ENCODE measurements around the gene SLC39A13.

Gene SLC39A13

DNA sequence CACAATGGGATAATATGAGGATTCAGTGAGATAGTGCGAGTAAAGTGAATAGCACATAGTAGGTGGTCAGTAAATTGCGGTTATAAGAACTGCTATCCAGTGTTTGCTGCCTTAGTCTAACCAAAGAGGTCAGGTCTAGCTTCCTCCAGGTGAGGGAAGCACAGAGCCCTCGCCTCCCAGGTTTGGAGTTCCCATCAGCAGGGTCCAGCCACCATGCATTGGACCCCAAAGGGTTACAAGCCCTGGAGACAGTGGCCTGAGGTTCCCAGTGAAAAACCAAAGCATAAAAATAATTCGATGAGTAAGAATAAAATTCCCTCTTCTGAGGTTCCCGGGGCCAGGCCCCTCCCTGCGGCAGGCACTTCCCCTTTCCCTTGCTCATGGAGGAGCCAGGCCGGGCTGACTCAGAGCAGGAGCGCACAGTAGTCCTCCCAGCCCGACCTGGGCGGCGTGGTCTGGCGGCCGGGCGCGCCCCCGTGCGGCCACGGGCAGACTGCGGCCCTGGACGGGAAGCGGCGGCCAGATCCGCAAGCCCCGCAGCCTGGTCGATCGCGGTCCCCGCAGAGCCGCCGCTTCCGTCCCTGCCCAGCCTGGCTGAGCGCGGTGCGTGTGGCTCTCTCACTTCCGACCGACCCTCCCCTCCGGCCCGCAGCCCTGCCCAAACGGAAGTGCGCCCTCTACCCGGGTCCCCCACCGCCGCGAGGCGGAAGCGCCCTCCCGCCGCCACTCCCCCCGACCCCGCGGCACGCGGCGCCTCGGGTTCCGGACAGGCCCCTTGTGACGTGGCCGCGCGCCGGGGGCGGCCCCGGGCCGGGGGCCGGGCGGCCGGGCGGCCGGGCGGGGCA is at the start of gene SLC39A13:
SLC39A13 (plus strand) TSS at position 845 of the 845 bp plus-strand sequence. CDS start 1,505 bp downstream, outside the sequence.
- peak; percentile 91 for DNase-seq (ENCODE audit: low spot score)

DNA sequence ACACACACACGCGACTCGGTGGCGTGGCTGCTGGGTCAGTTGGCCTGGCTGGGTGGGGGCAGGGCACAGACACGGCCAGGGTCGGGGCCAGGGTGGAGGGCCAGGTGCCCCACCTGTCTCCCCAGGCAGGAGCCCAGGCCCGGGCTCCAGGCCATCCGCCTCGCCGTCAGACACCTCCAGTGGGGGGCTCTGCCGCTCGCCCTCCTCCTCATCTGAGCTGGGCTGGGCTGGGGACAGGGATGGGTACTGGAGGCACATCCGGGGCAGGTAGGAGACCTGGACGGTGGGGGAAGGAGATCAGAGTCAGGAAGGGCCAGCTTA is 49.7 kb upstream of the SLC39A13 start:
- no peak for DNase-seq (ENCODE audit: low spot score)

DNA sequence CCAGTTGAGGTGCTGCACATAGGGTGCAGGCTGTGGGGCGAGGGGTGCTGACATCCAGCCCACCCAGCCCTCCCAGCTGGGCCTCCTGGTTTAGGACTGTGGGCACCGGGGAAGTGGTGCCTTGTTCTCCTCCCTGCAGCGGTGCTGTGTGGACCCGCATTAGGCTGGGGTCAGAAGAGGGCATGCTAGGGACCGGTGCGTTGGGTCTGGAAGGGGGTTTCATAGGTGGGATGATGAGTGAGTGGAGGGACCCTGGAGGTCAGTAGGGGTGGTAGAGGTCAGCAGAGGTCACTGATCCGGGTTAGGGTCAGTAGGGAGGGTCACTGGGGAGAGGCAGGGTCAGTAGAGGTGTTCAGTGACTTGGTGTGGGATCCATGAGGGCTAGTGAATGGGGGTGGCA is 49.2 kb upstream of the SLC39A13 start:
- no peak for DNase-seq (ENCODE audit: low spot score)

DNA sequence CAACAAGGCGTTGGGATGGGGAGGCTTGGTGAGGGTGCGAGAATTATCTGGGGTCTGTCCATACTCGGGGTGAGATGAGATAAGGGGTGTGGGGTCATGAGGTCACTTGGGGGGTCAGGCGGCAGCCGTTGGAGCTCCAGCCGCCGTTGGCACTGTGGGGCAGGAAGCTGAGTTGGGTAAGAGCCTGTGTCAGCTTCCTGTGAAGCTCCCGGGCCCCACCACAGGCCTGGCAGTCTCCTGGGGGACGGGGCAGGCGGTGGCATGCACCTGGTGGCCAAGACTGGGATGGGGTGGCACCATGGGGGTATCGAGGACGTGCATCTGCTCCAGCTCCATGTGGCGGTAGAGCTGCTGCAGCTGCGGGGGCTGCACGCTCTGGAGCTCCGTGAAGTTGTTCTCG is 48.8 kb upstream of the SLC39A13 start:
- DNase-seq (ENCODE audit: low spot score) = no peak

DNA sequence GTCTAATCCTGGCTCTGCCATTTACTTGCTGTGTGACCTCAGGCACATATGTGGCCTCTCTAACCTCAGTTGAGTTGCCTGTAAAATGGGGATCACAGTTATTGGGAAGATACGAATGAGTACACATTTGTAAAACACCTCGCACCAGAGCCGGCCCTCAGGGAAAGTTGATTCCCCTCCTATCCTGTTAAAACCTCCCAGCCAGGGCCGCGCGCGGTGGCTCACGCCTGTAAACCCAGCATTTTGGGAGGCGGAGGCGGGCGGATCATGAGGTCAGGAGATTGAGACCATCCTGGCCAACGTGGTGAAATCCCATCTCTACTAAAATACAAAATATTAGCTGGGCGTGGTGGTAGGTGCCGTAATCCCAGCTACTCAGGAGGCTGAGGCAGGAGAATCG is 48.0 kb upstream of the SLC39A13 start:
- no peak for DNase-seq (ENCODE audit: low spot score)

DNA sequence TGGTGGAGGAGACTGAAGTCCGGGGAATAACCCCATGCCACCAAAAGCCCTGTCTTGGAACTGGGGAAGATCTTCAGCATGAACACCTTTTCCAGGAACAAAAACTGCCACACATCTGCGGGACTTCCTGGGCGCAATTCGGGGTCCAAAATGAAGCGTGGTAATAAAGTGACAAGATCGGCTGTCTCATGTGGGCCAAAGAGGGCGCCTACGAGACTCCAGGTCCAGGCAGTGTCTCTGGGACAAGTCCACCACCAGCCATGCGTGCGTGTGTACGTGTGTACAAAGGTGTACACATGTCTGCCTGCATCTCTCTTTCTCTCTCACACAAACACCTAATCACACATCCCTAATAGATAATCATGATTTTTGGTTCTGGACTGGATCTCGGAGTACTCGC is 47.0 kb upstream of the SLC39A13 start:
- DNase-seq (ENCODE audit: low spot score) = no peak

DNA sequence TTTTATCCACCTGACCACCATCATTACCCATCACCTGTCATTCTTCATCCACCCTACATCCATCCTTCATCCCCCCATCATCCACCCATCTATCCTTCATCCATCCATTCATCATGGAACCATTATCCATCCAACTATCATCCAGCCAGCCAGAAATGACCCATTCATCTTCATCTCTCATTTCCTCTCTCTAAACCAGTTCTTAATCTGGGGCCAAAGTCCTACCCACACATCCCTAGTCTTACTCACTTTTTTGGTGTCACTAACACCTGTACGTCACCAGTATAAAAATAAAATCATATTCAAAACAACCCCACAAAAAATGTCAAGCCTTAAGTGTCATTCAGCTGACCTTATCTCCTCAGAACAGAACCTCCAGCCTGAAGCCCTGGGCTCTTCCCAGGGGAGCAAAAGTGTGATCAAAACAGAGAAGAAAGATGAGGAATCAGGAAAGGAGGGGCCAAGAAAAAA is 42.3 kb upstream of the SLC39A13 start:
- no peak for DNase-seq (ENCODE audit: low spot score)

DNA sequence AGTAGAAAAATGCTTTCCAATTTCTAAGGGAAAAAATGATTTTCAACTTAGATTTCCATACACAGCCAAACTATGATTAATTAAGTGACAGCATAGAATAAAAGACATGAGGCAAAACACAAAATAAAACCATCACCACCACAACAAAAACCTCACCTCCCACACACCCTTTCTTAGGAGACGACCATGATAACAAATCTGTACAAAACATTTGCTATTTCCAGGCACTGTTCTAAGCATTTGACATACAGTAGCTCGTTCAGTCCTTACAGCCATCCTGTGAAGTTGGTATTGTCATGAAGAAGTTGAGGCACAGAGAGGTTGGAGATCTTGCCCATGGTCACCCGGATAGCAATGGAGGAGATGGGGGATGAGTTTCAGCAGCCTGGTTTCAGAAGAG is 38.7 kb upstream of the SLC39A13 start:
- no peak for DNase-seq (ENCODE audit: low spot score)

DNA sequence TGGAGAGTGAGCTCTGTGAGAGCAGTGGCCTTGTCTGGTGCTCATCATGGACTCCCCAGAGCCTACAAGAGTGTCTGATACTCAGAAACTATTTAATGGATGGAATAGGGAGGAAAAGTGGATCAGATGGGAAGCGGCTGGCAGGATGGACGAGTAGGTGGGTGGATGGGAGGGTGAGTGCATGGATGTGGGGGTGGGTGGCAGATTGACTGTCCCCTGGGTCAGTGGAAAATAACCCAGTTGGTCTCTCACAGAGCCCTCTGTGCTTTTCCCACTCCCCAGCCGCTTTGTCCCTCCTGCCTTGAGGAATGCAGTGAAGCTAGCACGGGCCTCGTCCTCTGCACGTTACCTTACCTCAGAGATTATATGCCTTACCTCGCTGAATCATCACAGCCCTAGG is 36.0 kb upstream of the SLC39A13 start:
- no peak for DNase-seq (ENCODE audit: low spot score)

DNA sequence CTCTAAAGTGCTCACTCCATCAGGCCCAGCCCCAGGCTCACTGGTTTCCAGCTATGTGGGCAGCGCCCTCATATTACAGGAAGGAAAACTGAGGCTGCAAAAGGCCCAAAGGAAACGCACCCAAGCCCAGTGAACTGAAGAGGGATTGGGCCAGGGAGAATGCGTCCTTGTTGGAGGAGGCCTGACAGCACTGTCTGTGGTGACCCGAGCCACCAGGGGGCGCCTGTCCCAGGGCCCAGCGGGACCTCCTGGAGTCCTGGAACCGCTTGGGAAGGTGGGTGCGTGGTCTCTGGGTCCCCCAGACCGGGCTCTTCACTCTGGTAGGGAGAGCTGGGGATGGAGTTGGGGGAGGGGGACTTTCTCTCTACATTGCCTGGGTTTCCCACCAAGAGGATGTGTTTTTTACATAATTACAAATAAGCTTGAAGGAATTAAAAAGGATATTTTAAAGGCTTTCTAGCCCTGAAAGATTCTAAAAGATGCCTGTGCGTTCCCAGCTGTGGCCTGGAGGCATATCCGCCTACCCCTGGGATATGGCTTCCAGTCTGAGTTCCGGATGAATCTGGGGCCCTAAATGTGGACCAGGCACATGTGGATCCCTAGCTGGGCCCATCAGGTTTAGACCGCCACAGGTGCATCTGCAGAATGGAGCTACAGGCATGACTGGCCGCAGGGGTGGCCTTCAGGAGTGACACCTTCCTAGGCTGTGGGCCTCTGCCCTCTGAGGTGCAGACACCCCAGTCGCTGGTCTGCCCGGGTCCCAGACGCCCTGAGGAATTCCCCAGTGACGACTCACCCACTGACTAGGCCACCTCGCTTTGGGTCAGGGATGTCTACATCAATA is 34.3 kb upstream of the SLC39A13 start:
- peak; percentile 57 for DNase-seq (ENCODE audit: low spot score)

DNA sequence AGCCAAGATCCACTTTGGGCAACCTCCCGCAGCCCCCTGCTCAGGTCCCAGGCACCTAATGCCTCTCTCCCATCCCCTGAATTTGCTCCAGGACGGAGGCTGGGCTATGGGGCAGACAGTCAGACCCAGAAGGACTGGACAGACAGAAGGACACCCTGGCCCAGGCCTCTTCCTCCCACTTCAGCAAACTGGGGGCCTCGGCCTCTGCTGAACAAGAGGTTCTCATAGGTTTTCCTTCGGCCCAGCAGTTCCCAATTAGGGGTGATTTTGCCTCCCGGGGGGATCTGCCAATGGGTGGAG is 33.7 kb upstream of the SLC39A13 start:
- DNase-seq (ENCODE audit: low spot score) = no peak

DNA sequence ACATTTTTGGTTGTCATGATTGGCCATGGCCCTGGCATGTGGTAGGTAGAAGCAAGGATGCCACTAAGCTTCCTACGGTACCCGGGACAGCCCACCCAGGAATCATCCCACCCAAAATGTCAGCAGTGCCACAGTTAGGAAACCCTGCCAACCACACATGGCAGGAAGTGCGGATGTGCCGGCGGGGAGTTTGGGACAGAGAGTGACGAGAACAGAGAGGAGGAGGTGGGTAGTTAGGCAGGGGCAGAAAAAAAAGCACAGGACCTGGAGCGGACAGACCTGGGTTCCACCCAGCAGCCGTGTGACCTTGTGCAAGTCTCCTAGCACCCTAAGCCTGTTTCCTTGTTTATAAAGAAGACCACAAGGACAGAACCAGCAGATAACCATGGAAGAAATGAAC is 33.4 kb upstream of the SLC39A13 start:
- DNase-seq (ENCODE audit: low spot score) = no peak

DNA sequence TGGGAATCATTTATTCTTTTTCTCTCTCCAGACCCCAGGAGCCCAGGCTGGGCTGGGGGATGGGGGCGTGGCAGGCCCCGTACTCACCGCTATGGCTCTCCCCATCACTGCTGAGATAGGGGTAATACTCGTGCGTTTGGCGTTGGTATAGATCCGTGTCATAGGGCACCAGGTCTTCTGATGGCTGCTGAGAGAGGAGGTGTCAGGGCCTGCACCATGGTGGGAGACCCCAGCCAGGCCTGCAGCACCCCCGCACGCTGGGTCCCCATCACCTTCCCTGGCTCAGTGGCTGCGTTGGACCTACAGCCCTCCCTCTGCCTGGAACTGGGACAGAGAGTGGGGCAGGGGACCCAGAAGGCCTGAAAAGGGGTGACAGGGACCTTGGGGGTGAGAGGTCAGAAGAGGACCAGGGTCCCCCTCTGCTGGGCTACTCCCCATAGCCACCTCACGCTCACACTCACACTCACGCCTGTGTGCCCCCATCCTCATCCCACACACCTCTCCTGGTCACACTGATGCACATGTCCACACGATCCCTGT is 32.8 kb upstream of the SLC39A13 start:
- DNase-seq (ENCODE audit: low spot score) = no peak

DNA sequence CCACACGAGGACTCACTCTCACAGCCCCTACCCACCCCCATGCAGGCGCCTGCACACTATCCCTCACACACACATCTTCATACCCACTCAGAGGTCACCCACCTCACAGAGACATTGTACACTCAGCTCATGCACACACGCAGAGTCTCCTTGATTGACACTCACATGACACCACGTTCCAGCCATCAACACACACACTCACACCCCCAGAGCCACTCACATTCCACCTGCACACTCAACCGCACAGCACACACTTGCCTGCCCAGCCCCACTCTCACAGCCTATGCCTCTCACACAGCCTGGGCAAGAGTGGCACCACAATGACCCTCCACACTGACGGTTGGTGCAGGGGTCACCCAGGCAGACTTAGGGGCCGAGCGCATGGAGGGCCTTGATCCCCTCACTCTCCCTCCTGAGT is 32.3 kb upstream of the SLC39A13 start:
- no peak for DNase-seq (ENCODE audit: low spot score)

DNA sequence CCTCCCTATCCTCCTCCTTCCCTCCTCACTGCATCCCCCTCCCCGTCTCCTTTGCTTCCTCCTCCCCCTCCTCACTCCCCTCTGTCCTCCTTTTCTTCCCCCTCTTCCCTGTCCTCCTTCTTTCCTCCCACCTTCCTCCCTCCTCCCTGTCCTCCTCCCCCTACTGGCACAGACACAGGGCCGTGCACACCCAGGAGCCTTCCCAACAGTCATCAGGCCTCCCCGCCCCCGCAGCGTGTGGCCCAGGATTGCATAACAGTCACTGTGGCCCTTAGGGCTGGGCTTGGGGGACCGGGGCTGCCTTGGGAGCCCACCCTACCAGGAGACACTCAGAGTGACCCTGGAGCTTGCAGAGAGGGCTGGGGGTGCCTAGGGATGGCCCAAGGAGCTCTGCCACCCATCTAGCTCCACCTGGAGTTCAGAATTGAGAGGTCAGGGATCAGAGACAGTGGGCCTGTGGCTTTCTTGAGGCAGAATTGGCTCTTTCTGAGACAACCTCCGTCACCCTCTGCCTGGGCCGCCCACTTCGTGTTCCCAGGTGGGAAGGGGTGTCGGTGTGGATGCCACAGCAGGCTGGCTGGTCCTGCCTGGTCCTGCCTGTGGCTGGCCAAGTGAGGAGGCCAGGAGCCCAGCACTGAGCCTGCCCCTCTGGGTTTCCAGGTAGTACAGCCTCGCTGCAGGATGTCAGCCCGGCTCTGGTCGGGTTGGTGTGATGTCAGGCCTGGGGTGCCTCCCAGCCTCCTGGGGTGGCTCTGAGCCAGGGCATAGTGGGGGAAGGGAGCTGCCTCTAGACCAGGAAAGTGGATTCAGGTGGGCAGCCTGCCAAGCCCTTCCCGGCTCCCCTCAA is 31.6 kb upstream of the SLC39A13 start:
- no peak for DNase-seq (ENCODE audit: low spot score)

DNA sequence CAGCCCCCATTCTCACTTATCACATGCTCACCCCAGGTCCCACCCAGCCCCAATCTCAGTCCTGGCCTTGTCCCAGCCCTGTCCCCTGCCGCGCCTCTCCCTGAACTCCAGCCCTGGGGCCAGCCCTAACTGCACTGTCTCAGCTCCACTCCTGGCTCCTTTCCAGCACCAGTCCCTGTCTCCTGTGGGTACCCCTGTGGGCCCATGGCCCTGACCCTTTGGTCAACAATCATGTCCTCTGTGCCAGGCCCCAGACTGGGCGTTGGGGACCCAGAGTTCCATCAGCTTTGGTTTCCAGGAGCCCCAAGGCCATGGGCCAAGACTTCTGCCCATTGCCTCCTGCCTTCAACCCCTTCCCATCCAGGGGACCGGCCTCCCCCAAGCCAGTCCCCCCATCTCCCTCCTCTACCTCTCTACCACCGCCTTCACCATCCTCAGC is 30.8 kb upstream of the SLC39A13 start:
- DNase-seq (ENCODE audit: low spot score) = no peak

DNA sequence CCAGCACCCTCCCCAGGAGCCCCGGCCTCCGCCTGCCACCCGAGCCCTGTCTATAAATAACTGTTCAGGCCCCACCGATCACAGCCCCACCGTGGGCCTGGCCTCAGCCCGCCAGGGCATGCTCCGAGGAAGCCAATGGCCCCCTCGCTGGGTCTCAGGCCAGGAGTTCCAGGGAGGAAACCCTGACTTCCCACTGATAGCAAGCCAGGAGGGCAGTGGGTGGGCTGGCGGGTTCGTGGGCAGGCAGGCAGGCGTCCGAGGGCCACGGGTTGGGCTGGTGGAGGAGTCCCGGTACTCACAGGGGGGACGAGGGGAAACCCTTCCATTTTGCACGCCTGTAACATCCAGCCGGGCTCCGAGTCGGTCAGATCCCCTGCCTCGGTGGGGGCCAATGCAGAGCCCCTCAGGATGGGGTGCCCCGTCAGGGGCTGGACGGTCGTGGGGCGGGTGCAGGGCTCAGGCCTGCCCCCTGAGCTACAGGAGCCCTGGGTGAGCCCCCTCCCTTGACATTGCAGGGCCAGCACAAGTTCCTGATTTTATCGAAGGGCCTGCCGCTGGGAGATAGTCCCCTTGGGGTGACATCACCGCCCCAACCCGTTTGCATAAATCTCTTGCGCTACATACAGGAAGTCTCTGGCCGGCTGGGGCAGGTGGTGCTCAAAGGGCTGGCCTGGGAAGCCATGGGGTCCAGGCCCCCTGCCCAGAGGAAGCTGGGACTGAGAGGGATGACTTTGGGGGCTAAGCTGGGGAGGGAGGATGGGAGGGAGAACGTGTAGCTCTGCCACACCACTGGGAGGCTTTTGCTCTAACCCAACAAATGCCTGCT is 30.2 kb upstream of the SLC39A13 start, which contains the start of gene SPI1:
SPI1 (minus strand) TSS at position 538 of the 826 bp plus-strand sequence; CDS start at position 344, 194 bp downstream.
- peak; percentile 55 for DNase-seq (ENCODE audit: low spot score)

DNA sequence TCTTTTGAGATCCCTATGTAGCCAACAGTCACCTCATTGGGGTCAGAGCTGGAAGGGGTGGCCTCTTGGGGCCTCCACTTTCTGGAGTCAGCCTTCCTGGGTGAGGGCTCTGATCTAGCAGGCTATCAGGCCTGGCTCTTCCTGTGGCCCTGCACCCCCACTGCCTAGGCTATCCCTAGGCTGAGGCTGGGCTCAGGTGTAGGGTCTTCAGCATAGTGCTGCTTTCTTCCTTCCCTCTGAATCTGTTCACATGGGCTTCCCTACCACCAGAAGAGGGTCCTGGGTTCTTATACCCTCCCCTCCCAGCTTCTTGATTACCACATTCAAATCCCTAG is 29.6 kb upstream of the SLC39A13 start:
- DNase-seq (ENCODE audit: low spot score) = no peak

DNA sequence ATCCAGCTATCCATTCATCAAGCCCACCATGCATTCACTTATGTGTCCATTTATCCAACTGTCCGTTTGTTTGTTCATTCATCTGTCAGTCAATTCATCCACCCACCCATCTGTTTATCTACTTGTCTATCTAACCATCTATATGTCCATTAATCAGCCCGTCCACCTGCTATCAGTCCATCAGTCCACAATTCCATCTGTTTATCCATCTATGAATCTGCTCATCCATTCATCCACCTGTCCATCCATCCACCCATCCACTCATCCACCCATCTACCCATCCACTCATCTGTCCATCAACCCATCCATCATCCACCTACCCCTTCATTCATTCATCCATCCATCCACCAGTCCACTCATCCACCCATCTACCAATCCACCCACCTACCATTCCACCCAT is 29.1 kb upstream of the SLC39A13 start:
- no peak for DNase-seq (ENCODE audit: low spot score)

DNA sequence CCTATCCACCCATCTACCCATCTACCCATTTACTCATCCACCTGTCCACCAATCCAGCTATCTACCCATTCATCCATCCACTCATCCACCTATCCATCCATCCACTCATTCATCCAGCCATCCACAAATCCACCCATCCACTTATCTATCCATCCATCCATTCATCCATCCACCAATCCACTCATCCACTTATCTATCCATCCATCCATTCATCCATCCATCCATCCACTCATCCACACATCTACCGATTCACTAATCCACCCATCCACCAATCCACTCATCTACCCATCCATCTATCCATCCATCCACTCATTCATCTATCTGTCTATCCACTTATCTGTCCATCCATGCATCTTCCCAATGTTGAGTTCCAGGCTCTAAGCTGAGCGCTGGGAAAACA is 28.3 kb upstream of the SLC39A13 start:
- DNase-seq (ENCODE audit: low spot score) = no peak

DNA sequence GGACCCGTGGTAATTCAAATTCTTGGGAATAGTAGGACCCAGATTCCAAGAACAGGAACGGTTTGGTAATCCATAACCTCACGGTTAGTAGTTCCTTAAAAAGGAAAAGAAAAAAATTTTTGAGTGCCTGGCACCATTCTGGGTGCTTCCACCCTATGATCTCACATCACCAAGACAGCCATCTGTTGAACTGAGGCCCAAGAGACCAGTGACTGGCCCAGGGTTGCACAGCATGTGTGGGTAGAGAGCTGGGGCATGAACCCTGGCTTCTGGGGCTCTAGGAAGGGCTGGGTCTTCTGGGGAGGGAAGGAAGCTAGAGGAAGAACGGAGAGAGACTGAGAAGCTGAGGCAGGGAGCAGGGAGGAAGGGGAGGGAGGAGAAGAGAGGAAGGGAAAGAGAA is 25.3 kb upstream of the SLC39A13 start:
- no peak for DNase-seq (ENCODE audit: low spot score)
